ENCODE measurements around the gene ARHGAP35.

Gene ARHGAP35

GRCh38 chr19:46860846-46861690 lies at the start of gene ARHGAP35:
Gene ARHGAP35, plus strand, starts transcription at chr19:46860997. Its CDS starts 57,679 bp downstream, at chr19:46918676.
- H3K4me3 ChIP-seq (ENCODE audit: low read depth, low read length): peak within 1 kb of the TSS; percentile 74
- in situ Hi-C loops (cut with HindIII; ENCODE audit: low sequenced_read_pairs): no loop called here
- no peak for TF ChIP-seq CTCF (IDR thresholded peaks at IDR 0.05; ENCODE audit: low read depth, low read length)
- DNase-seq (ENCODE audit: low read depth, low spot score): no peak

GRCh38 chr19:46812977-46813838 lies 47.6 kb upstream of the ARHGAP35 start:
- DNase-seq (ENCODE audit: low read depth, low spot score): no peak
- no peak for TF ChIP-seq CTCF (IDR thresholded peaks at IDR 0.05; ENCODE audit: low read depth, low read length)
- in situ Hi-C loops (cut with HindIII; ENCODE audit: low sequenced_read_pairs): no loop called here
- H3K4me3 ChIP-seq (ENCODE audit: low read depth, low read length): no peak overlapping the region

- in situ Hi-C loops (cut with HindIII; ENCODE audit: low sequenced_read_pairs): no loop called here
- peak; percentile 72 for DNase-seq (ENCODE audit: low read depth, low spot score)
- no peak for TF ChIP-seq CTCF (IDR thresholded peaks at IDR 0.05; ENCODE audit: low read depth, low read length)
- H3K4me3 ChIP-seq (ENCODE audit: low read depth, low read length): no peak overlapping the region
These were observed 46.9 kb upstream of the ARHGAP35 start for GRCh38 chr19:46813839-46814358.

GRCh38 chr19:46815833-46816627 lies 44.8 kb upstream of the ARHGAP35 start:
- TF ChIP-seq CTCF (IDR thresholded peaks at IDR 0.05; ENCODE audit: low read depth, low read length): no peak
- in situ Hi-C loops (cut with HindIII; ENCODE audit: low sequenced_read_pairs): no loop called here
- H3K4me3 ChIP-seq (ENCODE audit: low read depth, low read length): no peak overlapping the region
- DNase-seq (ENCODE audit: low read depth, low spot score): no peak

GRCh38 chr19:46818812-46819211 lies 42.0 kb upstream of the ARHGAP35 start:
- peak; percentile 20 for DNase-seq (ENCODE audit: low read depth, low spot score)
- no peak overlapping the region for H3K4me3 ChIP-seq (ENCODE audit: low read depth, low read length)
- TF ChIP-seq CTCF (IDR thresholded peaks at IDR 0.05; ENCODE audit: low read depth, low read length): no peak
- in situ Hi-C loops (cut with HindIII; ENCODE audit: low sequenced_read_pairs): no loop called here

Measured in astrocyte of the spinal cord (primary cell).